HL-60 (cell line): Measurements from ENCODE around the gene MYBPHL.

ENCODE experiments used
- DNase-seq, 2 experiments: peaks; one replicate each; pipeline ENCODE4 v3.0.0-alpha.2; 2010 to 2020; ENCODE audit warnings: low read depth in 1 of 2, low spot score in 1 of 2
- H3K27ac ChIP-seq: fragments of 250-450 bp; sonication (Bioruptor Pico); replicated peaks from 2 replicates; pipeline ENCODE4 v1.5.1; 2020; ENCODE audit warnings: mild to moderate bottlenecking, moderate library complexity
- H3K27me3 ChIP-seq: fragments of 250-450 bp; sonication (Bioruptor Pico); 2 replicates; pipeline ENCODE4 v1.5.1; 2021; ENCODE audit warnings: mild to moderate bottlenecking, moderate library complexity; ENCODE audit not compliant: insufficient read depth, poor library complexity, severe bottlenecking
- H3K4me3 ChIP-seq: replicated peaks from 2 replicates; pipeline ENCODE4 v1.5.1; 2011; ENCODE audit warnings: mild to moderate bottlenecking, control low read depth, low read length; ENCODE audit not compliant: insufficient read depth
- CTCF ChIP-seq: IDR thresholded peaks from one replicate; pipeline ENCODE4 v1.5.1; 2011; ENCODE audit warnings: low read length, control low read depth, inconsistent platforms; ENCODE audit not compliant: insufficient read depth
- GABPA ChIP-seq: IDR thresholded peaks from 2 replicates; pipeline ENCODE4 v1.6.1; 2012; ENCODE audit warnings: low read depth
- POLR2AphosphoS5 ChIP-seq: IDR thresholded peaks from 2 replicates; pipeline ENCODE4 v1.6.1; 2012; ENCODE audit warnings: low read depth
- REST ChIP-seq: IDR thresholded peaks from 2 replicates; pipeline ENCODE4 v1.6.1; 2012; ENCODE audit warnings: low read depth; ENCODE audit not compliant: insufficient replicate concordance
- SPI1 ChIP-seq: IDR thresholded peaks from 2 replicates; pipeline ENCODE4 v1.6.1; 2012; ENCODE audit warnings: low read depth, mild to moderate bottlenecking, borderline replicate concordance

MYBPHL gene

GRCh38 chr1:109242387-109242786 lies 64.4 kb downstream of the MYBPHL start:
- TF ChIP-seq REST (no peak), POLR2AphosphoS5 (no peak), SPI1 (no peak), CTCF (no peak), GABPA (no peak)

More at GRCh38 chr1:109242387-109242786, 64.4 kb downstream of the MYBPHL start:
- H3K4me3 ChIP-seq: no peak overlapping the region
- no peak overlapping the region for H3K27ac ChIP-seq
- no peak for DNase-seq
- no peaks in the 10 kb centered on the region for H3K27me3 ChIP-seq
